SK-N-DZ (cell line): Measurements from ENCODE around the gene KCNMA1.

ENCODE experiments used
- DNase-seq: peaks from one replicate; pipeline ENCODE4 v3.0.0-alpha.2; 2015; ENCODE audit warnings: low spot score

KCNMA1 gene

GRCh38 chr10:76906256-76906655, 731.4 kb downstream of the KCNMA1 start:
- peak; percentile 93 for DNase-seq

GRCh38 chr10:76905251-76905650, 732.4 kb downstream of the KCNMA1 start:
- DNase-seq = no peak

DNA sequence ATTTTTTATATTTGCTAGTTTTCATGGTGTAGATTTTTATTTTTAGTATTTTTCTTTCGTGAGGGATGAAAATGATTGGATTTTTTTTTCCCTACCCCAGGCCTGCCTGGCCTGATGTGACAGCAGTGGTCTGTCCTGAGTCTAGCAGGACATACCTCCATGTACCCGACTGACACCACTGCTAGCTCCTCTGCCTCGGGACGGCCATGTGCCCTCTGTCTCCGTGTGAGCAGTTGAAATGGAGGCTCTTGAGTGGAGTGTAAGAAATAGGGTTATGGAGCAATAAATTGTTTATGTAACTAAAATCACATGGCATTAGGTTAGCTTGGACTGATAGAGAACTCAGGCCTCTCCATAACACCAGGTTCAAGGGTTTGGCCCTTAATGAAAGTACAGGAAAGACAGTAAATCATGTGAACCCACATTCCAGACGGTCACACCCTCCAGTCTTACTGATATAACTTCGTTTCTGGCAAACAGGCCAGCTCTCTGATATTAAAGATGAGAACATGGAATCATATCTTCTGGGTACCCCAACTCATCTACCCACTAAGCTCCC, 734.1 kb downstream of the KCNMA1 start:
- no peak for DNase-seq

DNA sequence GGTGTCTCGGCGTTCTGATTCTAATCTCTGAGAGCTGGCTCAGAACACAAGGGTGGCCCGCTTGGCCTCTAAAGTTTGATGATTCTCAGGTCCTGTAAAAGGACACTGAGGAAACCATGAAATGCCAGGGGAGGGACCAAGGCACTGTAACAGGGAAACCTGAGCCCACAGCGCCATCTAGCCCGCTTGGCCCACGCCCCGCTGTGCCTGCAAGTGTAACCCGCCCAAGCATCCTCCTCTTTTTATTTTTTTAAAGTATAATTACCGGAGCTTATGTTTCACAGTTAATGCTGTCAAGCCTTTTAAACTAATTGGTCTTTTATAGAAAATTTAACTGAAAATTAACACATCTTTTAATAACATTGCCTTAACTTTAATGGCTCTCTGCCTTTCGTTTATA, 734.7 kb downstream of the KCNMA1 start:
- peak; percentile 77 for DNase-seq

GRCh38 chr10:76901701-76902100, 735.9 kb downstream of the KCNMA1 start:
- DNase-seq = no peak

GRCh38 chr10:76899490-76899889, 738.1 kb downstream of the KCNMA1 start:
- no peak for DNase-seq

- no peak for DNase-seq
Measured at GRCh38 chr10:76892766-76893479, 744.7 kb downstream of the KCNMA1 start.

DNA sequence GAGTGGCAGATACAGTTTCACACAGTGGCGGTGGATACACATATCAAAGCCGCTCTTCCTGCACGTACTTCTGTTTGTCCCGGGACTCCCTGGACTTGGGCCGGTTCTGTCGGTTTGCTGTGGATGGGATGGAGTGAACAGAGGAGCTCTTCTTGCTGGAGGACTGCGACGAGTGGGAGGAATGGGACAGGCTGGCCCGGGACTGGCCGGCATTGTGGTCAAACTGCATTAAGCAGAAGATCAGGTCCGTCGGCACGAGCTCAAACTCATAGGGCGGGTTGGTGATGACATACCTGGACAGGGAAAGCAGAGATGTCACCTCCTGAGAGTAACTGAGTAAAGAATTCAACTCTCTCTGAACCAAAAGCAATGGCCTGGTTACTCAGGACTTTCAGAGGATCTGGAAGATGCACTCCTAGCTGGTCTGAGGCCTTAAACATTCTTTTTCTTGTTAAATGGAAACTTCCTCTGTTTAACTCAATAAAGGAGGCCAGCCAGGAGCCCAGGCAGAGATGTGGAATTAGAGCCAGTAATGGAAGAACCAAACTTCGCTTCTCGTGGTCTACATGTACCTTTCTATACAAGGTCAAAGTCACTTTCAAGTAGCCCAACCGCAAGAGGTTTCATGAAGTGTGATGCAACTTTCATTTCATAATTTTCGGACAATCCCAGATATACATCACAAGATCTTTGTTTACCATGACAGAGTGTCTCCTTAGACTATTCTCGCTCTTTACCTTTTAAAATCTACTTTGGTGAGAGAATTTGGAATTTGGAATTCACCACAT, 750.2 kb downstream of the KCNMA1 start:
- no peak for DNase-seq

- peak; percentile 44 for DNase-seq
Measured at GRCh38 chr10:76885816-76886215, 751.8 kb downstream of the KCNMA1 start.

DNA sequence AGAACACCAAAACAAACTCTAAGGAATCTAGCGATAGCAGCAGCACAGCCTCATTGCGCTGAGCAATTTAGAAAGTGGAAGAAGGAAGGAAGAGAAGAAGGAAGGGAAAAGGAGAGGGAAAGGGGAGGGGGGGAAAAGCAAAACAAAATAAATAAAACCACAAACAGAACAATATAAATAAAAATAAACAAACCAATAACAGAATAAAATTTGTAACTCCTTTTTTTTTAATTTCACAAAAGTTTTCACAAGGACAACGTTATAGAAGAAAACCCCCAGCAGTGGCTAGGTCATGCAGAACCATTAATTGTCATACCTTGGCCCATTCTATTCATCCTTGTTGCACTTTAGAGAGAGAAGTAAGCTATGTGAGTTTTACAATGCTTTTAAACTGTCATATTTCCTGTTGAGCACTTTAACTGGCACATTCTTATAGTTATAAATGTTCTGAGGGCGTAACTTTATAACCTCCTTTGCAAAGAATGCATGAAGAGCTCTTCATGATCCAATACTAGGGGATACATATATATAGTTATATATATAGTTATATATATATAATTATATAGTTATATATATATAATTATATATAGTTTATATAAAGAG, 752.8 kb downstream of the KCNMA1 start:
- no peak for DNase-seq

DNA sequence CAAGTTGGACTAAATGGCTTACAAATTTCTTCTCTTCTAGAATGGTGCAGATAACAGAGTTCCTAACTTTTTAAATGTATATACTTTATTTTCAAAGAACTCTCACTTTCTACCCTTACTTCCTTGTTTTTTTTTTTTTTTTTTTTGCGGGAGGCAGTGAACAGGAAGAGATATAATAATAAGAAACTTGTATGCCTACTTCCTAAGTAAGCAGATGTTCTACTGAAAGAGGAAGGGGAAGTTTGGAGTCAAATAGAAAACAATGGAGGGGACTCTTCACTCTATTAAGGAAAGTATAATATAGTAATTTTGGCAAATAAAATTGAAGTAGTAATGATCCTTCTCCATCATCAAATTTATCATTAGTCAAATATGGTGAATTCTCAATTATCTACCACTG, 754.0 kb downstream of the KCNMA1 start:
- DNase-seq = no peak

GRCh38 chr10:76882796-76883195, 754.8 kb downstream of the KCNMA1 start:
- no peak for DNase-seq

GRCh38 chr10:76882245-76882644, 755.4 kb downstream of the KCNMA1 start:
- DNase-seq = no peak

GRCh38 chr10:76881477-76882220, 756.0 kb downstream of the KCNMA1 start:
- no peak for DNase-seq

DNA sequence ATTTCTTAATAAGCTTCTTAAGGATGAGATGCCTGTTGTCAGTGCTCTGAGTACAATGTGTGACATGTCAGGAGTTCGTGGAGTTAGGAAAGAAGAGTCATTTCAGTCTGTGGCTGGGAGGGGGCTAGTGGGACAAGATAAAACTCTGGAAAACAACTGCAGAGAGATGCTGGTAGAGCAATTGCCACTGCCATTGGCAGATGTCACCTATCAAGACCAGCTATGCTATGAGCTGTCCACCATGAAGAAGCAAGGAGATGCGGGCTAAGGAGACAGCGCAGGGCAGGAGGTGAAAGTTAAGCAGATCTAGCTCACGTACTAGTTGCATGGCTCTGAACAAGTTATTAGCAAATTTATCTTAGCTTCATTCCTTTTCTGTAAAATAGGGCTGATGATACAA, 756.7 kb downstream of the KCNMA1 start:
- DNase-seq = no peak

DNA sequence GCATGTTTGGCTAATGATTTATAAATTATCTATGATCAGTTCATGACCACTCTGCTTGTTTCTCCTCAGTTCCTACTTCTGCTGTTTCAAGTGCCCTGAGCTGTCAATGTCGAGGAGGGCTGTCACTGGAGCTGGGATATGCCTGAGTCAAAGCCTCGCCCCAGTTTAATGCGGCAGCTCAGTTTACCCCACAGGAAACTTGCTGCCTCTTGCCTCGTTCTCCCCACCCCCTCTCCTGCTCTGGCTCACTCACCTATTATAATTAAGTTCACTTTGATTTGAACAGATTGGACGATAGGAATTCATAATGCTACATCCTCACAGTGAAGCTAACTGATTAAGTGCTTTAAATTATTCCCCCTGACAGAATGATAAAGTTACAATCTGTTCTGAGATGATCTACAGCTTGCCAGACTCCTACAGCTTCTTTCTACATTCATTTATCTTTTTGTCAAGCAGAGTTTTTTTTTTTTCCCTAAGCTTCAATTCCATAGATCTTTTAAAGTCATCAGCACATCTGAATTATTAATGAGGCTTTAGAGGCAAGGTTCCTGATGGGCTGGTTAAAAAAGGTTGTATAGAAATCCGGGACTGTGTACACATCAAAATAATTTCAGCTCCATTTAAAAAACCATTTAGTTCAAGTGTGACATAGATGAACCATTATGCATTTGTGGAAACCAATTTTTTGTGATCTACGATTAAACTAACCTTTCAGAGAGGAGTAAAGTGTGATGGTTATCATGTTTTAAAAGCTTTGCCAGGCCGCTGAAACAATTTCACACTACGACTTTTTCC, 758.3 kb downstream of the KCNMA1 start:
- peak; percentile 88 for DNase-seq

DNA sequence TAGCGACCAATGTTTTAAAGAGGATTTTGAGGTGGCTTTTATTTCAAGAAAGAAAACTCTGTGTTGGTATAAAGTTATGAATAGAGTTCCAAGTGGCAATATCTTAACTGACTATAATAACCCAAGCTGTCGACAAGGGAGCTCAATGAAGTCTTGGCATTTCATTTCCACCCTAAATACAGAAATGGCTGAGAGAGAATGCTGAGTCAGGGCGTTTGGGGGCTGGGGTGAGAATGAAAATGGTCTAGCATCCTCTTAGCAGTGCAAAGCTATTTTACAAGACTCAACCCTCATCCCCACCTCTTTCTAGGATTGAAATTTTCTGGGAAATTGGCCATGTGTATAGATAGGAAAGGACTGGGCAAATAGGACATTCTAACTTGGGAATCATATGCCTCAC, 759.1 kb downstream of the KCNMA1 start:
- no peak for DNase-seq

DNA sequence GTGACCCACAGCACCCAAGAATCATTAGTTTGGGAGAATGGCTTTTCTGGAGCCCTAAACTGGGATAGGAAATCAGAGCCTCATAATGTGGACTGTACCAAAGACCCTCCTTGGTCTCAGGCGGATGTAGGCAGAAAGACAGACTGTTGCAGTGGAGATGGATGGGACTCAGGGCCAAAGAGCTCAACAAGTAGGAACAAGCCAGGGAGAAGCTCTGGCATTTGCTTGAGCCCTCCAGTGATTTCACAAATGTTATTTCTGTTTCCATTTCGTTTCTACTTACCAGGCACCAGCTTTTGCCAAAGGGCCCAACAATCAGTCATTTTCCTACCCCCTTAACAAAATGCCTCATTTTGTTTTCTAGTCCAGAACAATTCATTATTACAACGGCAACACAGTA, 762.7 kb downstream of the KCNMA1 start:
- DNase-seq = no peak

DNA sequence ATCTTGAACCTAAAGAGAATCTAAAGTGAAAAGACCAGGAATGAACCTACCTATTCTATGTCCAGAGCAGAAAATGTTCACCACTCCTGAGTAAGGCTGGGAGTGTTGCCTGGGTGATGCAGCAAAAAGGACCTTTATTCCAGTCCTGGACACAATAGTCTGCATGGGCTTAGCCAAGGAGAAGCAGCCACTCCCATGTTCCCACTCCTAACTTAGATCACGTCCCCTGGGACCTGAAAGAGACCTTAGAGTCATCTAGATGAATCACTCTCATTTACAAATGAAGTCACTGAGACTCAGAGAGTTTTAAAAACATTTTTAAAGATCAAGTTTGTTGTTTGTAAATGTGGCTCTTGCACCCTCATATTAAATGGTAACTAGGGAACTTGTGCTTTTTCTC, 763.4 kb downstream of the KCNMA1 start:
- no peak for DNase-seq

- DNase-seq = no peak
Measured at GRCh38 chr10:76871697-76872295, 765.8 kb downstream of the KCNMA1 start.
